ENCODE results near the gene MORN4.
A peak's percentile ranks its signal among the peaks of the same experiment; 100 is the strongest.
"Not testable (repeated sequence)": the region's sequence is repeated elsewhere in the genome, so short reads cannot be mapped to it uniquely, and the experiment has no call there.

Gene MORN4

GRCh38 chr10:97640868-97641811, 7.8 kb upstream of the MORN4 start:
- peak; percentile 29 for DNase-seq (ENCODE audit: low spot score)

GRCh38 chr10:97640174-97640867, 7.0 kb upstream of the MORN4 start, which contains the start of gene PI4K2A:
Gene PI4K2A, plus strand, starts transcription at chr10:97640671. Its CDS starts 72 bp downstream, at chr10:97640743.
- peak; percentile 94 for DNase-seq (ENCODE audit: low spot score)

GRCh38 chr10:97639090-97639489, 5.8 kb upstream of the MORN4 start:
- not testable (repeated sequence) for DNase-seq (ENCODE audit: low spot score)

GRCh38 chr10:97635577-97635976, 2.3 kb upstream of the MORN4 start:
- DNase-seq (ENCODE audit: low spot score) = no peak

- no peak for DNase-seq (ENCODE audit: low spot score)
Observed at GRCh38 chr10:97633921-97634320, 621 bp upstream of the MORN4 start.

- no peak for DNase-seq (ENCODE audit: low spot score)
Observed at GRCh38 chr10:97631098-97631497, 2.2 kb downstream of the MORN4 start.

- DNase-seq (ENCODE audit: low spot score) = no peak
Observed at GRCh38 chr10:97629289-97629688, 4.0 kb downstream of the MORN4 start.

- no peak for DNase-seq (ENCODE audit: low spot score)
Observed at GRCh38 chr10:97628228-97628627, 5.1 kb downstream of the MORN4 start.

GRCh38 chr10:97627731-97628130, 5.6 kb downstream of the MORN4 start:
- no peak for DNase-seq (ENCODE audit: low spot score)

- no peak for DNase-seq (ENCODE audit: low spot score)
Observed at GRCh38 chr10:97623277-97623676, 10.0 kb downstream of the MORN4 start.

- no peak for DNase-seq (ENCODE audit: low spot score)
Observed at GRCh38 chr10:97618733-97619132, 14.6 kb downstream of the MORN4 start.

GRCh38 chr10:97618285-97618684, 15.0 kb downstream of the MORN4 start:
- DNase-seq (ENCODE audit: low spot score) = no peak

- peak; percentile 46 for DNase-seq (ENCODE audit: low spot score)
Observed at GRCh38 chr10:97612386-97612785, 20.9 kb downstream of the MORN4 start.

GRCh38 chr10:97611473-97611872, 21.8 kb downstream of the MORN4 start:
- DNase-seq (ENCODE audit: low spot score) = no peak

- DNase-seq (ENCODE audit: low spot score) = no peak
Observed at GRCh38 chr10:97608991-97609561, 24.2 kb downstream of the MORN4 start.

- no peak for DNase-seq (ENCODE audit: low spot score)
Observed at GRCh38 chr10:97607095-97607636, 26.1 kb downstream of the MORN4 start.

GRCh38 chr10:97601268-97602215, 31.8 kb downstream of the MORN4 start:
- no peak for DNase-seq (ENCODE audit: low spot score)

GRCh38 chr10:97600616-97601015, 32.7 kb downstream of the MORN4 start:
- no peak for DNase-seq (ENCODE audit: low spot score)

- DNase-seq (ENCODE audit: low spot score) = no peak
Observed at GRCh38 chr10:97599272-97599619, 34.1 kb downstream of the MORN4 start.

GRCh38 chr10:97598407-97599271, 34.7 kb downstream of the MORN4 start:
- DNase-seq (ENCODE audit: low spot score) = no peak

Measured in HuH-7.5 (cell line).